GM15510 (cell line): ENCODE results near the gene PICK1.

Experiments used
- POLR2A ChIP-seq: IDR thresholded peaks from 3 replicates; pipeline ENCODE4 v1.6.1; 2011; ENCODE audit warnings: borderline replicate concordance; ENCODE audit not compliant: insufficient read length; ENCODE audit errors: extremely low read depth

The PICK1 gene

GRCh38 chr22:38036392-38037062 lies 20.7 kb upstream of the PICK1 start:
- no peak for TF ChIP-seq POLR2A

- no peak for TF ChIP-seq POLR2A
Observed at GRCh38 chr22:38038426-38038825, 18.8 kb upstream of the PICK1 start.

- no peak for TF ChIP-seq POLR2A
Observed at GRCh38 chr22:38038890-38039812, 18.1 kb upstream of the PICK1 start.

GRCh38 chr22:38040953-38041759 lies 16.0 kb upstream of the PICK1 start:
- TF ChIP-seq POLR2A, result no peak

- TF ChIP-seq POLR2A, result no peak
Observed at GRCh38 chr22:38041760-38042487, 15.3 kb upstream of the PICK1 start.

GRCh38 chr22:38042488-38042790 lies 14.8 kb upstream of the PICK1 start:
- TF ChIP-seq POLR2A, result no peak

GRCh38 chr22:38043151-38044039 lies 13.8 kb upstream of the PICK1 start:
- TF ChIP-seq POLR2A, result no peak

GRCh38 chr22:38046070-38046748 lies 11.0 kb upstream of the PICK1 start:
- no peak for TF ChIP-seq POLR2A

GRCh38 chr22:38049812-38050619 lies 7.2 kb upstream of the PICK1 start:
- TF ChIP-seq POLR2A, result no peak

GRCh38 chr22:38050720-38051119 lies 6.5 kb upstream of the PICK1 start:
- no peak for TF ChIP-seq POLR2A

GRCh38 chr22:38051261-38051660 lies 5.9 kb upstream of the PICK1 start:
- TF ChIP-seq POLR2A, result no peak
